NCI-H187 (cell line): ENCODE measurements around the gene MIP.
A peak's percentile ranks its signal among the peaks of the same experiment; 100 is the strongest.
"Not testable (repeated sequence)": the region's sequence is repeated elsewhere in the genome, so short reads cannot be mapped to it uniquely, and the experiment has no call there.

Experiments
- DNase-seq, 2 experiments: peaks; one replicate each; lab custom pipeline; 2025; lab: John Stamatoyannopoulos, UW

MIP gene

GRCh38 chr12:56468216-56469006 is 14.0 kb upstream of the MIP start, which contains the start of gene SPRYD4:
Gene SPRYD4, plus strand, starts transcription at chr12:56468578. Its CDS starts 14 bp downstream, at chr12:56468592.
- peak; percentile 92 to 96 for DNase-seq

GRCh38 chr12:56462565-56462964 is 8.1 kb upstream of the MIP start:
- no peak for DNase-seq

- no peak for DNase-seq
Observed at GRCh38 chr12:56461235-56462159, 7.0 kb upstream of the MIP start.

- no peak for DNase-seq
Observed at GRCh38 chr12:56457817-56458216, 3.4 kb upstream of the MIP start.

- DNase-seq: no peak
Observed at GRCh38 chr12:56451147-56451546, 3.3 kb downstream of the MIP start.

- DNase-seq: no peak
Observed at GRCh38 chr12:56450241-56450640, 4.2 kb downstream of the MIP start.

GRCh38 chr12:56449622-56449984 is 4.9 kb downstream of the MIP start:
- no peak for DNase-seq

- peak; percentile 75 to 96 for DNase-seq
Observed at GRCh38 chr12:56448860-56449621, 5.4 kb downstream of the MIP start, which contains the start of gene TIMELESS. Gene TIMELESS, minus strand, starts transcription at chr12:56449426. Its CDS starts 15,256 bp downstream, at chr12:56434170.

GRCh38 chr12:56443208-56443607 is 11.2 kb downstream of the MIP start:
- not testable (repeated sequence) for DNase-seq

GRCh38 chr12:56437430-56438176 is 16.9 kb downstream of the MIP start:
- DNase-seq: no peak

- DNase-seq: no peak
Observed at GRCh38 chr12:56434828-56435227, 19.6 kb downstream of the MIP start.

- no peak for DNase-seq
Observed at GRCh38 chr12:56431850-56432249, 22.6 kb downstream of the MIP start.

GRCh38 chr12:56431288-56431687 is 23.2 kb downstream of the MIP start:
- no peak for DNase-seq

- no peak for DNase-seq
Observed at GRCh38 chr12:56425940-56426438, 28.5 kb downstream of the MIP start.

- DNase-seq: no peak
Observed at GRCh38 chr12:56425193-56425592, 29.3 kb downstream of the MIP start.

GRCh38 chr12:56420411-56420810 is 34.0 kb downstream of the MIP start:
- DNase-seq: no peak

- no peak for DNase-seq
Observed at GRCh38 chr12:56417739-56418138, 36.7 kb downstream of the MIP start.

- DNase-seq: no peak
Observed at GRCh38 chr12:56414401-56414800, 40.1 kb downstream of the MIP start.

- DNase-seq: no peak
Observed at GRCh38 chr12:56413392-56413791, 41.1 kb downstream of the MIP start.

- no peak for DNase-seq
Observed at GRCh38 chr12:56411781-56412639, 42.4 kb downstream of the MIP start.
